Activated CD8-positive, alpha-beta T cell treated with anti-CD3 and anti-CD28 coated beads for 36 hours (primary cell): ENCODE results near the gene KCNMA1. TPM values are rescaled to one million over a fixed set of nuclear protein-coding genes. Genes with fewer than 3 reads are reported as not detected.

Experiments used
- ATAC-seq: fragments of 200-7000 bp; cut with Tn5 transposase; one replicate; pipeline ENCODE4 v1.10.0; 2021; ENCODE audit warnings: mild to moderate bottlenecking, moderate library complexity
- CTCF ChIA-PET: fragments of 350-600 bp; sonication (Branson Sonifier 250); formaldehyde crosslinking; loops from one replicate; lab custom pipeline; 2021; ENCODE audit warnings: antibody characterized with exemption; lab: Charles Lee
- POLR2A ChIA-PET: fragments of 350-600 bp; sonication (Branson Sonifier 250); formaldehyde crosslinking; loops from one replicate; lab custom pipeline; 2021; ENCODE audit warnings: antibody characterized with exemption; lab: Charles Lee
- DNase-seq: peaks from one replicate; pipeline ENCODE4 v3.0.0-alpha.2; 2020
- H3K27ac Mint-ChIP-seq: one replicate; pipeline ENCODE4 v1.8.0; 2021; ENCODE audit warnings: mild to moderate bottlenecking, mixed read lengths
- H3K27me3 Mint-ChIP-seq: one replicate; pipeline ENCODE4 v1.8.0; 2021; ENCODE audit warnings: mixed read lengths
- H3K36me3 Mint-ChIP-seq: one replicate; pipeline ENCODE4 v1.8.0; 2021; ENCODE audit warnings: low read depth, mixed read lengths
- H3K4me1 Mint-ChIP-seq: one replicate; pipeline ENCODE4 v1.8.0; 2021; ENCODE audit warnings: low read depth, mixed read lengths
- H3K4me3 Mint-ChIP-seq: one replicate; pipeline ENCODE4 v1.8.0; 2021; ENCODE audit warnings: mild to moderate bottlenecking, moderate library complexity, mixed read lengths
- H3K9me3 Mint-ChIP-seq: one replicate; pipeline ENCODE4 v1.8.0; 2021; ENCODE audit warnings: mixed read lengths
- CTCF ChIP-seq: fragments of 200-600 bp; IDR thresholded peaks from one replicate; pipeline ENCODE4 v1.8.0; 2022; ENCODE audit warnings: antibody characterized with exemption, mild to moderate bottlenecking
- intact Hi-C: fragments of 100-400 bp; cut with micrococcal nuclease; formaldehyde crosslinking; loops from one replicate; pipeline ENCODE4 v1.10.0; 2022
- total RNA-seq, 2 experiments: library from RNA; stranded (reverse); gene quantifications; one replicate each; pipeline ENCODE4 v1.2.3, GENCODE V29; 2021

The KCNMA1 gene
- total RNA-seq, 2 experiments from 2014 or later, result 0.18 TPM; not detected in 1

- H3K36me3 Mint-ChIP-seq, result no peaks in the 10 kb centered on the region
- no peaks in the 10 kb centered on the region for H3K27me3 Mint-ChIP-seq
- DNase-seq, result no peak
- H3K4me1 Mint-ChIP-seq, result no peaks in the 10 kb centered on the region
- ATAC-seq, result no peak
- H3K27ac Mint-ChIP-seq, result no peak overlapping the region
- no peak overlapping the region for H3K4me3 Mint-ChIP-seq
- CTCF ChIA-PET, result no interaction called here
- H3K9me3 Mint-ChIP-seq, result no peaks in the 10 kb centered on the region
- no peak for TF ChIP-seq CTCF
- intact Hi-C loops, result no loop called here
- POLR2A ChIA-PET, result no interaction called here
These were observed 162.7 kb downstream of the KCNMA1 start for GRCh38 chr10:77474939-77475338.

- intact Hi-C loops, result no loop called here
- Mint-ChIP-seq H3K4me3 (no peak overlapping the region), H3K27me3 (no peaks in the 10 kb centered on the region), H3K27ac (no peak overlapping the region), H3K36me3 (no peaks in the 10 kb centered on the region), H3K4me1 (no peaks in the 10 kb centered on the region), H3K9me3 (no peaks in the 10 kb centered on the region)
- no peak for DNase-seq
- ATAC-seq, result no peak
- CTCF ChIA-PET, result no interaction called here
- TF ChIP-seq CTCF, result no peak
- POLR2A ChIA-PET, result no interaction called here
These were observed 163.2 kb downstream of the KCNMA1 start for GRCh38 chr10:77474386-77474785.

- TF ChIP-seq CTCF, result no peak
- H3K36me3 Mint-ChIP-seq, result no peaks in the 10 kb centered on the region
- ChIA-PET POLR2A (no interaction called here), CTCF (no interaction called here)
- no peak overlapping the region for H3K4me3 Mint-ChIP-seq
- H3K27ac Mint-ChIP-seq, result no peak overlapping the region
- ATAC-seq (no peak), DNase-seq (no peak)
- no peaks in the 10 kb centered on the region for H3K9me3 Mint-ChIP-seq
- no peaks in the 10 kb centered on the region for H3K4me1 Mint-ChIP-seq
- intact Hi-C loops, result no loop called here
- H3K27me3 Mint-ChIP-seq, result no peaks in the 10 kb centered on the region
These were observed 165.5 kb downstream of the KCNMA1 start for GRCh38 chr10:77472146-77472545.

- H3K27ac Mint-ChIP-seq, result no peak overlapping the region
- no peak for TF ChIP-seq CTCF
- H3K27me3 Mint-ChIP-seq, result no peaks in the 10 kb centered on the region
- H3K4me1 Mint-ChIP-seq, result no peaks in the 10 kb centered on the region
- ATAC-seq (no peak), DNase-seq (no peak)
- intact Hi-C loops, result no loop called here
- no peaks in the 10 kb centered on the region for H3K9me3 Mint-ChIP-seq
- H3K36me3 Mint-ChIP-seq, result no peaks in the 10 kb centered on the region
- ChIA-PET CTCF (no interaction called here), POLR2A (no interaction called here)
- no peak overlapping the region for H3K4me3 Mint-ChIP-seq
These were observed 166.5 kb downstream of the KCNMA1 start for GRCh38 chr10:77471069-77471536.

- no peaks in the 10 kb centered on the region for H3K36me3 Mint-ChIP-seq
- H3K27ac Mint-ChIP-seq, result no peak overlapping the region
- POLR2A ChIA-PET, result no interaction called here
- DNase-seq (no peak), ATAC-seq (no peak)
- H3K4me1 Mint-ChIP-seq, result no peaks in the 10 kb centered on the region
- H3K27me3 Mint-ChIP-seq, result no peaks in the 10 kb centered on the region
- no peak for TF ChIP-seq CTCF
- H3K9me3 Mint-ChIP-seq, result no peaks in the 10 kb centered on the region
- no peak overlapping the region for H3K4me3 Mint-ChIP-seq
- CTCF ChIA-PET, result no interaction called here
- intact Hi-C loops, result no loop called here
These were observed 170.1 kb downstream of the KCNMA1 start for GRCh38 chr10:77467422-77467963.
